ENCODE data around the gene KRTAP4-6.
"Not testable (repeated sequence)": the region's sequence is repeated elsewhere in the genome, so short reads cannot be mapped to it uniquely, and the experiment has no call there.

The KRTAP4-6 gene

DNA sequence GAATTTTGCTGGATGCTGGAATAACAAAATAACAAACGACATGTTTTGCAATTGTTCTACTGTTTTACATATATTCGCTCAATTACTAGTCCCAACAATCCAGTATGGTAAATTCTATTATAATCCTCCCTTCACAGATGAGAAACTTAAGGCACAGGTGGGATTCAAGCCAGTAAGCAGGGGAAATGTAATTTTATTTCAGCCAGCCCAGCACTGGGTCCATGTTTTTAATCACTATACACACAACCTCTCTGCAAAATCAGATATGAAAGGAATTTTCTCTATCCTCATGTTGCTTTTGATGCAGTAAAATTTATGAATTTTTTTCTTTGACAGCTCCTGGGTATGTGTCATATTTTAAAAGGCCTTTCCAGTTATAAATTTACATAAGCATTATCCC lies 4.9 kb upstream of the KRTAP4-6 start:
- no peak for DNase-seq

DNA sequence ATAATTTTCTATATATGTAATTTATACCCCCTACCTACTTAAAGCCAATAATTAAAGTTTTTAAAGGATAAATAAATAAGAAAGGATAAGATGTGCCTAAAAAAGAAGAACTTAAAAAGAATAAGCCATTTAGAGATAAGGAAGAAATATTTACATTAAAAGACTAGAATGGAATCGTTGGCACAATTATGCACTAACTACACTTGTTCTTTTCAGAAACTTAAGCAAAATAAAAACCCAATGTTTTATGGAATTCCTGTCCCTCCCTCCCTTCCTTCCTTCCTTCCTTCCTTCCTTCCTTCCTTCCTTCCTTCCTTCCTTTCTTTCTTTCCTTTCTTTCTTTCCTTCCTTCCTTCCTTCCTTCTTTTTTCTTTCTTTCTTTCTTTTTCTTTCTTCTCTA lies 4.5 kb upstream of the KRTAP4-6 start:
- no peak for DNase-seq

DNA sequence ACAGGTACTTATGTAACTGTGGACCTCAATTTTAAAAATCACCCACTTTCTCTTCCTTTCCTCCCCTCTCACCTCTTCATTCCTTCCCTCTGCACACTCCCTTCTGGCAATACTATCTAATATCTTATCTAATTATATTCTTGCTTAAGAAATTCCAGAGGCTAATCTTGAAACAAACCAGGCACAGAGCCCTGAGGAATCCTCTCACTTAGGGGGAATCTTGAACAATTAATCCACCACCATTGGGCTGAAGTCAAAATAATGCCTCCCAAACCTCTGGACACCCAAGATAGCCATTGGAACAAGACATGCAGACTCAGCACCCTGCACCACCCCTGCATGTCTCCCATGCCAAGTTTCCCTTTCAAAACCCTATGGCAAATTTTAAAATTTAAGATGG lies 1.0 kb upstream of the KRTAP4-6 start:
- DNase-seq, result no peak

- DNase-seq, result not testable (repeated sequence)
These were observed 479 bp downstream of the KRTAP4-6 start for GRCh38 chr17:41139865-41140264.

GRCh38 chr17:41133880-41134735 lies 6.2 kb downstream of the KRTAP4-6 start:
- no peak for DNase-seq

- no peak for DNase-seq
These were observed 8.4 kb downstream of the KRTAP4-6 start for GRCh38 chr17:41131979-41132378.

GRCh38 chr17:41127371-41127770 lies 13.0 kb downstream of the KRTAP4-6 start:
- DNase-seq, result no peak

GRCh38 chr17:41126412-41126811 lies 13.9 kb downstream of the KRTAP4-6 start:
- DNase-seq, result no peak

DNA sequence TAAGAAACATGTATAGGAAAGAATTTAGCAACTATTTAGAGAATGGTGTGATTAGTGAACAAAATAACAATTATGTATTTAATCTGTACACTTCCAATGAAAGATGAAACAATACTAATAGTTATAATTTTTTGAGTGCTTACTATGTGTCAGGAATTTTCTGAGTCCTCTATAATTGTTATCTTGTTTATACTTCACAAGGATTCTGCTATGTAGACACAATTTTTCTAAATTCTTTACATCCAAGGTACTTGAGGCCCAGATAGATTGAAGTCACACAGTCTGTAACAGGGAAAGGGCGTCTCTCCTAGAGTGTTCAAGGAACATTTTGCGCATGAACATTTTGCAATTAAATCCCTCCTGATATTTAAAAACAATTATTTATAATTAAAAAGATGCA lies 15.3 kb downstream of the KRTAP4-6 start:
- DNase-seq, result no peak

DNA sequence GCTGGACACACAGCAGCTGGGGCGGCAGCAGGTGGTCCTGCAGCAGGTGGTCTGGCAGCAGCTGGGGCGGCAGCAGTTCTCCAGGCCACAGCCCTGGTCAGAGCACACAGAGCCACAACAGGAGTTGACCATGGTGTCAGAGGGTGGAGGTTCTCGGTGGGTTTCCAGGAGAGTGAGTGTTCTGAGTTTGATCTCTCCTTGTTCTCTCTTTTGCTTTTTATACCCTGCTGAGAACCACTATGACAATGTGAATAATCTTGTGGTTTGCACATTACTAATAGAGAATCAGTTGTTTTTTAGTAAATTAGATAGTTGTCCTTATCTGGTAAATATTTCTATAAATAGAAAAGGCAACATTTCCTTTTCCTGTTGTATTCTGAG lies 16.4 kb downstream of the KRTAP4-6 start, which contains the start of gene KRTAP4-12:
KRTAP4-12 (minus strand) TSS at position 192 of the 381 bp plus-strand sequence; CDS start at position 132, 60 bp downstream.
- not testable (repeated sequence) for DNase-seq

DNA sequence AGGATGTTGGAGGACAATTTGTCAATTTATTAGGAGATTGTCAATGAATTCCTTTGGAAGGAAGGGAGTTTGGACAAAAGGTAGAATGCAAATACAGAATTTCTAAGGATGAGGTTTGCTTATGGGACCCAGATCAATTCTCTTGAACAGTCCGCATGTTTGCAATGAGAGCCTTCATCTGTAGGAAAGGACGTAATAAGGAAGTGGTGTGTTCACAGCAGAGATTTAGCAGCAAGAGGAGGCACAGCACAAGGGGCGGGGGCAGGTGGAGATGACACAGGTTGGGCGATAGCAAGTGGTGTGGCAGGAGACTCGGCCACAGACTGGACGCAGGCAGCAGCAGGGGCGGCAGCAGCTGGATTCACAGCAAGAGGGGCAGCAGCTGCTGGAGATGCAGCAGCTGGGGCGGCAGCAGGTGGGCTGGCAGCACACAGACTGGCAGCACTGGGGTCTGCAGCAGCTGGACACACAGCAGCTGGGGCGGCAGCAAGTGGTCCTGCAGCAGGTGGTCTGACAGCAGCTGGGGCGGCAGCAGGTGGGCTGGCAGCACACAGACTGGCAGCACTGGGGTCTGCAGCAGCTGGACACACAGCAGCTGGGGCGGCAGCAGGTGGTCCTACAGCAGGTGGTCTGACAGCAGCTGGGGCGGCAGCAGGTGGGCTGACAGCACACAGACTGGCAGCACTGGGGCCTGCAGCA lies 16.9 kb downstream of the KRTAP4-6 start:
- DNase-seq, result not testable (repeated sequence)

DNA sequence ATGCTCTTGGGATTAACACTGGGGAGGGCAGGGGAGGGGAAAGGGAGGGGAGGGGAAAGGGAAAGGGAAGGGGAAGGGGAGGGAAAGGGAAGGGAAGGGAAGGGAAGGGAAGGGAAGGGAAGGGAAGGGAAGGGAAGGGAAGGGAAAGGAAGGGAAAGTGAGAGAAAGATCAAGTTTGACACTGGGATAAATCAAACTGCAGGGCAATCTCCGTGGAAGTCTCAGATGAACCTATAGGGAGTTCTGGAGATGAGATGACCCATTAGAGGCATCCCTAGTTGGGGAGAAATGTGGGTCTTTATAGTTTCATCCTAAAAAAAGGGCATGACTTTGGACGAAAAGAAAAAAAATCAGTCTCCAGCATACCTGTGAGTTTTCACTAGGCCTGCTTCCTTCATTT lies 18.6 kb downstream of the KRTAP4-6 start:
- no peak for DNase-seq

DNA sequence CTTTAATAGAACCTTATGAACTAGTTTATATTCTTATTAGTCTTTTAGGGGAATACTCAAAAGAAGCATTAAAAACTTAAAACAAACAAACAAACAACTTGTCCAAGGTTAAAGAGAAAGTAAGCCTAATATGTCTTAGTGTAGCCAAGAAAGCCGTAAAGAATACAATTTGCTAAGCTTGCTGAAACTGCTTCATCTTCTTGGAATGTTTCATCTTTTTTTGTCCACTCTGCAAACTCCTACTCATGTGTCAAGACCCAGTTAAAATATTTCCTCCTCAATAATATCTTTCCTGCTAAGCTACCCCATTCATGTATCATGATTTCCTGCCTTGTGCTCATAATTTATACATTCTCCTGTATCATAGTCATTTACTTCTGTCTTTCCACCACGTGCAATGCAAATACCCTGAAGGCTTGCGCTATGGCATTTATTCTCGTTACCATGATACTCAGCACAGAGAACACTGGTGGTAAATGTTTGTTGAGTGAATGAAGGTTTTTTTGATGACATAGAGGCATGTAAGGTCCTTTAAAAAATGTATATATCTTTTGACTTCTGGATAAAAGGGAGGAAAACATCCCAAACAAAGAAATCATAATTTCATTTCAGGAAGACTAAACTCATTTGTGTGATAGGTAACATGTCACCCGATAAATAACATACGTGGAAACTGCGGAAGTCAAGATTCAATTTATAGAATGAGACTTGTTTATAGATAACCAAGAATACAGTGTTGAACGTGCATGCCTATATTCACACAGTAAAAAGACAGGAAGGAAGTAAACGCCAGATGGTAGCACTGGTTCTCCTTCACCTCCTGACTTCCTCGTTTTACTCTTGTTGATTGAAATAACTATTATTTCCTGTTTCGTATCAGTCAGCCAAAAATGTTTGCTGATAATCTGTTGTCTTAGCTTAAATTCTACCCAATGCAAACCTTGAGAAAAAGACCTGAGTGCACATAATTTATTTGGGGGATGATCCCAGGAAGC lies 20.4 kb downstream of the KRTAP4-6 start:
- DNase-seq, result not testable (repeated sequence)

- no peak for DNase-seq
These were observed 21.6 kb downstream of the KRTAP4-6 start for GRCh38 chr17:41118721-41119120.

DNA sequence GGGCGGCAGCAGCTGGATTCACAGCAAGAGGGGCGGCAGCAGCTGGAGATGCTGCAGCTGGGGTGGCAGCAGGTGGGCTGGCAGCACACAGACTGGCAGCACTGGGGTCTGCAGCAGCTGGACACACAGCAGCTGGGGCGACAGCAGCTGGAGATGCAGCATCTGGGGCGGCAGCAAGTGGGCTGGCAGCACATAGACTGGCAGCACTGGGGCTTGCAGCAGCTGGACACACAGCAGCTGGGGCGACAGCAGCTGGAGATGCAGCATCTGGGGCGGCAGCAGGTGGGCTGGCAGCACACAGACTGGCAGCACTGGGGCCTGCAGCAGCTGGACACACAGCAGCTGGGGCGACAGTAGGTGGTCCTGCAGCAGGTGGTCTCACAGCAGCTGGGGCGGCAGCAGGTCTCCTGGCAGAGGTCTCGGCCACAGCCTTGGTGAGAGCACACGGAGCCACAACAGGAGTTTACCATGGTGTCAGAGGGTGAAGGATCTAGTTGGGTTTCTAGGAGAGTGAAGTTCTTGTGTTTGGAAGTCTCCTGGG lies 22.4 kb downstream of the KRTAP4-6 start, which contains the start of gene KRTAP4-11:
KRTAP4-11 (minus strand) TSS at position 528 of the 541 bp plus-strand sequence; CDS start at position 470, 58 bp downstream.
- DNase-seq, result not testable (repeated sequence)

DNA sequence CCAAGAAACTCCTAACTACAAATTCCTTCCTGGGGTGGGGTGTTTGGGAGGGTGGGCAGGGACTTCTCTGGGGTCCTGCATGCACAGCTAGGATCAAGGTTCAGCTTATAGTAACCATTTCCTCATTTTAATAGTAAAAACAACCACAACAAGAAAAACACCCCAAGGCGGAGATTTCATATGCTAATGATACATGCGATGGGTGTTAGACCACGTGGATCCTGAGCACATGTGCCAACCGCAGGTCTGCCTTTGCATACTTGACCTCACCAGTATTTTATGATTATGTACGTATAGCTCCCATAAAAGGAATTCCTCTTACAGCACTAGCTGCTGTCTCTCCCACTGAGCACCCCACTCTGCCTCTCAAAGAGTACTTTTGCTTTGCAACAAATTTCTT lies 24.0 kb downstream of the KRTAP4-6 start:
- no peak for DNase-seq

- DNase-seq, result no peak
These were observed 29.0 kb downstream of the KRTAP4-6 start for GRCh38 chr17:41111151-41111885.

- DNase-seq, result not testable (repeated sequence)
These were observed 31.5 kb downstream of the KRTAP4-6 start for GRCh38 chr17:41108728-41109386.

GRCh38 chr17:41107941-41108450 lies 32.3 kb downstream of the KRTAP4-6 start:
- no peak for DNase-seq

DNA sequence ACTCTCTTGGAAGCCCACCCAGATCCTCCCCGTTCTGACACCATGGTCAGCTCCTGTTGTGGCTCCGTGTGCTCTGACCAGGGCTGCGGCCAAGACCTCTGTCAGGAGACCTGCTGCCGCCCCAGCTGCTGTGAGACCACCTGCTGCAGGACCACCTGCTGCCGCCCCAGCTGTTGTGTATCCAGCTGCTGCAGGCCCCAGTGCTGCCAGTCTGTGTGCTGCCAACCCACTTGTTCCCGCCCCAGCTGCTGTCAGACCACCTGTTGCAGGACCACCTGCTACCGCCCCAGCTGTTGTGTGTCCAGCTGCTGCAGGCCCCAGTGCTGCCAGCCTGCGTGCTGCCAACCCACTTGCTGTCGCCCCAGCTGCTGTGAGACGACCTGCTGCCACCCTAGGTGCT lies 35.0 kb downstream of the KRTAP4-6 start, which contains the start of gene KRTAP4-9:
KRTAP4-9 (plus strand) TSS at position 43 of the 400 bp plus-strand sequence; CDS start at position 43, 0 bp downstream.
- DNase-seq, result not testable (repeated sequence)
